DMS53 (cell line): ENCODE data around the gene UBE2Z.

Experiments
- DNase-seq: peaks from one replicate; lab custom pipeline; 2025; lab: John Stamatoyannopoulos, UW

UBE2Z gene

GRCh38 chr17:48960834-48961515, 52.8 kb downstream of the UBE2Z start:
- no peak for DNase-seq

DNA sequence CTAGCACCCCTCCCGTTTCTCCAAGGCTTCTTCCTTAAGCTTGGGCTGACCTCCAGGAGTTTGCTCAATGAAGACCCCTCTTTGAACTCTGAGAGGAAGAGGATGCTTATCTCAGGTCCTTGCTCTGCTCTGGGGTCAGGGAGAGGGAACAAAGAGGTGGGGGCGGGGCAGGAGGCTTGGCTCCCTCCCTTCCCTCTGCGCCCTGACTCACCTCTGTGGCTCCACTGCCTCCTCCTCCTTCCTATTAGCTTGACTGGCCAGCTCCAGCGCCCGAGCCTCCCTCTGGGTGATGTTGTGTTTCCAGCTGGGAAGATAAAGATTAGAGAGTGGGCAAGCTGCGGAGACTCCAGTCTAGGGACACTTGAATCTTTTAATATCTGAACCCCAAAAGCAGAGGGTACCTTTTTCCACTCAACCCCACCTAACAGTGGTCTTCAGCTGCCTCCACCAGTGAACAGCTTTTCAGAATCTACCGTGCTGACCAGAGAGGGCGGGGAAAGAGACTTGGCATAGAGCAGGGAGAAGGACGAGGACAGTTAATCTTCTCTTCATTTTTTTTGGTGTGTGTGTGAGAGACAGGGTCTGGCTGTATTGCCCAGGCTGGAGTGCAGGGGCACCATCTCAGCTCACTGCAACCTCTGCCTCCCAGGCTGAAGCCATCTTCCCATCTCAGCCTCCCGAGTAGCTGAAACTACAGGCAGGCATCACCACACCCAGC, 53.5 kb downstream of the UBE2Z start:
- no peak for DNase-seq

- DNase-seq, result no peak
These were observed 62.0 kb downstream of the UBE2Z start for GRCh38 chr17:48970224-48970623.

GRCh38 chr17:48970865-48971687, 62.9 kb downstream of the UBE2Z start:
- DNase-seq, result no peak

- DNase-seq, result no peak
These were observed 64.5 kb downstream of the UBE2Z start for GRCh38 chr17:48972749-48973097.

DNA sequence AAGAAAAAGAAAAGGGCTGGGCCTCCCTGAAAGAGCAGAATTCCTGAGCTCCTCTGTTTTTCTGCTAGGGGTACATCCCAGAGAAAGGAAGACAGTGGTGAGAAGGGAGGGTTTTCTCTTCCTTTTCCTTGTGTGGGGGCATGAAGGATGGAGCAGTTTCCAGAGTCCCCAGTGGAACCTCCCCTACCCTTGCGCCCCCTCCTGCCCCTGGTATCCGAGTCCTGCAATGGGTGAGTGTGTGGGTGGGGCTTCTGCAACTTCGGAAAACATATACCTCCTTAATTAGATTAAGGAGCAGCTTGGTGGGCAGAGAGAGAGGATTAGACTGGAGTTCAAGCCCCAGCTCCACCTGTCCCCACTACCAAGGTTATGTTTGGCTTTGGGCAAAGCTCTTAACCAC, 65.6 kb downstream of the UBE2Z start:
- DNase-seq, result no peak
